ENCODE results near the gene KRTAP10-10.

GRCh38 chr21:44612669-44613229, 24.4 kb upstream of the KRTAP10-10 start:
- no peak for TF ChIP-seq CTCF (conservative IDR thresholded peaks at IDR 0.05 in 1 of 2, IDR thresholded peaks at IDR 0.05 in 1 of 2; ENCODE audit: low read depth in 1 of 2, low read length in 2 of 2)
- TF ChIP-seq EZH2 (IDR thresholded peaks at IDR 0.05; ENCODE audit: low read length, missing control alignments) = no peak

Data from fibroblast of lung (primary cell).